ENCODE results near the gene ACBD6.

ACBD6 gene

GRCh38 chr1:180267211-180267561 lies 235.2 kb downstream of the ACBD6 start:
- DNase-seq, result no peak

DNA sequence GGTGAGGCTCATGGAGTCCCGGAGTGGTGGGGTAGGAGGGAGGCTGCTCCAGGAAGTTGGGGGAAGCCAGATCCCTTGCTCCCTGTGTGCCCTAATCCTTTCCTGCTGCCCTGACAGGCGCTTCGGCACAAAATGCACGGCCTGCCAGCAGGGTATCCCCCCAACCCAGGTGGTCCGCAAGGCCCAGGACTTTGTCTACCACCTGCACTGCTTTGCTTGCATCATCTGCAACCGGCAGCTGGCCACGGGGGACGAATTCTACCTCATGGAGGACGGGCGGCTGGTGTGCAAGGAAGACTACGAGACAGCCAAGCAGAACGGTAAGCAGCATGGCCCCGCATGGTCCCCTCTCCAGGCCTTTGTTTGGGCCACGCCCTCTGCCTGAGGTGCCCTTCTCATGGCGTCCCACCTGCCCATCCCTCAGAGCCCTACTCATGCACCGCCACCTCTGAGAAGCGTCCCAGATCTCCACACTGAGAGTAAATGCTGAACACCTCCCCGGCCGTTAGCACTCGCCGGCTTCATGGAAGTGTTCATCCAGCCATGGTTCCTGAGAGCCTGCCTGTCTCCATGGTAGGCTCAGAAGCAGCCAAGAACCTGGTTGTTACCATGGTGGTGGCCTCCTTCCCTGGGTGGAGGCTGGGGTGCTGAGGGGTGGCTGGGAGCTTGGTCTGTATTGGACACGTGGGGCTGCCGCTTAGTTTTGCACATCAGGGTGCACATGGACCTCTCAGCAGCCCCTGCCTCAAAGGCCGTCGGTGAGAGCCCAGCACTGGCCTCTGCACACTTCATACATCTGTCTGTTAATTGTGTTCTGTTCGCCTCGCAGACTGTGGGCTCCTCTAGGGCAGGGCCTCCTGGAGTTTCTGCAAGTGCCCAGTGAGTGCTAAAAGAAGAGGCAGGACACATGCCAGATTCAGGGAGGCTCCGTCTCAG lies 235.8 kb downstream of the ACBD6 start:
- DNase-seq, result no peak

DNA sequence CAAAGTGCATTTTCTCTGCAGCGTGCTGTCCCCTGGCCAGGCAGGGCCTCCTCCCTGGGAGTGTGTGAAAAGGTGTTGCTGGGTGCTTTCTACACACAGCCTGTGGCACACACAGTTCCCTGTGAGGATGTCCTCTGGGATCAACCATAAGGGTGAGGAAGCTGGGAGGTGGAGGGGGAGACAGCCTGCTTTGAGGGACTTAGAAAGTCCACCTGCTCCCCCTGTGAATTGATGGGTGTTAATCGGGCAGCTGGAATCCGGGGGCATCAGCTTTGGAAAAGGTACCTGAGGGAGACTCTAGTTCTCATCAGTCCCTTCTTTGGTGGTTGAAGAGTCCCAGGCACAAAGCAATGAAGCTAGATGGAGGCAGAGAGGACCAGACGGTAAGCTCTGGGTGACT lies 236.5 kb downstream of the ACBD6 start:
- DNase-seq, result no peak

DNA sequence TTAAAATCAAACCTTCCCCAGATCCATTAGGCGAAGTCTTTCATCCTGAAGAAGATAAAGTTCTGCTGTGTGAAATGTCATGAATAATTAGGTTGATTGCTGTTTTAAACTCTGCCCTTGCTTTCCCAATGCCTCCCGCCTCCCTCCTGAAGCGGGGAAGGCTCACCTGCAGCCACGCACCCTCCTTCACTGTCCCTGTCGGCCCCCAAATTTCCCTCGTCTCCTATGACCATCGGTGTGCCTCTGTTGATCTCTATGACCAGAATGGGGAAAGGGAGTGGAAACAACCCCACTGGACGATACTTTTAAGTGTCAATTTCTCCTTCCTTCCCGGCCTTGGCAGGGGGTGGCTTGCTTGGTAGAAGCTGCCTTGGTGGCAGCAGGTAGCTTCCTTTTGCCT lies 237.2 kb downstream of the ACBD6 start:
- DNase-seq, result no peak

DNA sequence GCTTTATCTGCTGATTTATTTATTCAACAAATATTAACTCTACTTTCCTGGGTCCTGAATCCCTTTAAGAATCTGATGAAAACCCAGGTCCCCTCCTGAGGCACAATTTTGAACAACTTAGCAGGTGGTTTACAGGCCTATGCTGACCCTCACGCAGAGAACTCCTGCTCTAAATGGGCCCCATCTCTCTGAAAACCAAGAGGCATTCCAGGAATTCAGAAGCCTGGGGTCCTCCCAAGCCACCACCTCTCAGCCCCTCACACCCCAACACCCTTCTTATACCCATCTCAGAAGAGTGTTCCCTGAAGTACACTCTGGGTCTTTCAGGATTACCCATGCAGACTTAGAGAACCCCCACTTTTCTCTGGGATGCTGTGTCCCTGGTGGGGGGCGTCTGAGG lies 237.8 kb downstream of the ACBD6 start:
- no peak for DNase-seq

DNA sequence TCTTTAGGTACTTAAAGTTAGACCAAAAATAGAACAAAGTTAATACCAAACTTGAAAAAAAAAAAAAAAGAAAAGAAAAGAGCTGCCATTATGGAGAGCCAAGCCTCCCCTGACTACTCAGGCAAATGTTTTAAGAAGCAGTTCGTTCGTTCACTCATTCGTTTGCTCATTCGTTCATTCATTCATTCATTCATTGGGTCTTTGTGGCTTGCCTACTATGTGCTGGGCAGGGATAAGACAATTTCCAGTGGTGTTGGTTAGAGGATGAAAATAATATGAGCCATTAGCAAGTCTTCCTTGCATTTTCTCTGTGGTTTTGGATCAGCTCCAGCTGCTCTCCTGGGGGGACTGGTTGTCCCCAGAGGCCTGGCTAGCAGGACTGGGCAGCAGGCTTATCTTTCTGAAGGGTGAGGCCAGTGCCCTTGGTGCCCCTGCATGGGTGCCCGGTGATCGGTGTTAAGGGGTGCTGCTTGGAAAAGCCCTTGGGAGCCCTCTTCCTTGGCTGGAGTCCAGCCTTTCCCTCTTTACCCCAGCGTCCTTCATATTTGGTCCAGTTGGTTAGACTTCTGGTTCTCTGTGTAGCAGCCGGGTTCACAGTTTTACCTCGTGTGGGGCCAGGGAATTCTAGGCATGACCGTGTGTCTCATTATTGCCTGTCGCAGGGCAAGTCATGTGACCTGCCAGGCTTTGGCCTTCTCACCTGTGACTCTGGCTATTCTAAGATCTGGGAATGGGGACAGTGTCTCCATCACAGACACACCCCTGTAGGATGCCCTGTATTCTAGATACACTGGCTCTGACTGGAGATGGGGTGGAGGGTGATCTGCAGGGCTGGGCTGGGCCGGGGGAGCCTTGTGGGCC lies 239.5 kb downstream of the ACBD6 start:
- DNase-seq, result no peak

GRCh38 chr1:180261524-180262155 lies 240.7 kb downstream of the ACBD6 start:
- no peak for DNase-seq

DNA sequence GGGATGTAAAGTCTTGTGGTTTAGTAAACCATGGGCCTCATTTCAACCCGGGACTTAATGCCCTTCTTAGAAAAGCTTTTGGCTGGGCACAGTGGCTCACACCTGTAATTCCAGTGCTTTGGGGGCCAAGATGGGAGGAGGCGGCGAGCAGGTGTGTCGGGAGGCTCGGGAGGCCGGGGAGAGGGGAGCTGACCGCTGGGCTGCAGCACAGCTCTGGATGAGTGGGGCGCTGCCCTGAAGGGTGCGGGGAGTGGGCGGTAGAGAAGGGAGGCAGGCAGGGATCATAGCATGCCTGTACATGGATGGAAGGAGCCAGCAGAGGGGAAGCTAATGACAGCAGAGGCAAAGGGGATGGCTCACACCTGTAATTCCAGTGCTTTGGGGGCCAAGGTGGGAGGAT lies 241.3 kb downstream of the ACBD6 start:
- no peak for DNase-seq

- no peak for DNase-seq
Measured at GRCh38 chr1:180260541-180260940, 241.8 kb downstream of the ACBD6 start.

- DNase-seq, result no peak
Measured at GRCh38 chr1:180259431-180260338, 242.7 kb downstream of the ACBD6 start.

DNA sequence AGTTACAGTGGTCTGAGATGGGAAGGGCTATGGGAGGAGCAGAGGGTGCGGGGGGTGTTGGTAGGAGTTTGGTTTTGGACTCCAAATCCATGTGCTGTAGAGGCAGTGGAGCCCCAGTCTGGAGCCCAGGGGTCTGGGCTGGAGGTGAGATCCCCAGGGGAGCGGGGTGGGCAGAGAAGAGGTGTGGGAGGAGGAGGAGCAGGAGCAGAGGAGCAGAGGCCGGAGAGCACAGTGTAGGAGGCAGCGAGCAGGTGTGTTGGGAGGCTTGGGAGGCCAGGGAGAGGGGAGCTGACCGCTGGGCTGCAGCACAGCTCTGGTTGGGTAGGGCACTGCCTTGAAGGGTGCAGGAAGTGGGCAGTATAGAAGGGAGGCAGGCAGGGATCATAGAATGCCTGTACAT lies 243.4 kb downstream of the ACBD6 start:
- no peak for DNase-seq

DNA sequence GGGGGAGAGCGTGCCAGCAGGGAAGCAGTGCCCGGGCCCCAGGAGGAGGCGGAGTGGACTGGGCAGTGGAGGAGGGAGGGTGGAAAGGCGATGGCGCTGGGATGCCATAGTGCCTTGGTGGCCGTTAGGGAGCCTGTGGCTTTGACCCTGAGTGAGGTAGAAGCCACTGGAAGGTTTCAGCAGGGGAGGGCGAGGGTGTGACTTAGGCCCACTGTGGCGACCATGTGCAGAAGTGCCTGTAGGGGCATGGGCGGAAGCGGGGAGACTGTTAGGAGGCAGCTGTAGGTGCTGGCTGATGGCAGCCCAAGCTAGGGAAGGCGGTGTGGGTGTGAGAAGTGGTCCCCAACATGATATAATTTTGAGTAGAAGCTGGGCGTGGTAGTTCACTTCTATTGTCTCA lies 244.1 kb downstream of the ACBD6 start:
- no peak for DNase-seq

DNA sequence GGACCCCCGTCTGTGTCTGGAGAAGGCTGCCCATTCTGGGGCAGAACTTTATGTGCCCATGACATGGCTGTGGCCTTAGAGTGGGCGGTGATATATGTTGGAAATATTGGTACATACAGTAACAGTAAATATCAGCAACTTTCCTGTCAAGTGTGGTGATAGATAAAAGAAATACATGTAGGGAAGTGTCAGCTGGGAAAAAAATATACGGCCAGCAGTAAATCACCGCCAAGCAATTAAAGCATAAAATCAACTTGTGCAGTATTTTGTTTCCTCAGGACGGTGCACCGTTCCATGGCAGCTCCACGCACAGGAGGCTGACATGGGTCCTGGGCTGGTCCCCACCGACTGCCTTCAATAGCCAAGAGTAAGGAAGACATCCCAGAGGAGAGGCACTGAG lies 244.9 kb downstream of the ACBD6 start:
- DNase-seq, result no peak

DNA sequence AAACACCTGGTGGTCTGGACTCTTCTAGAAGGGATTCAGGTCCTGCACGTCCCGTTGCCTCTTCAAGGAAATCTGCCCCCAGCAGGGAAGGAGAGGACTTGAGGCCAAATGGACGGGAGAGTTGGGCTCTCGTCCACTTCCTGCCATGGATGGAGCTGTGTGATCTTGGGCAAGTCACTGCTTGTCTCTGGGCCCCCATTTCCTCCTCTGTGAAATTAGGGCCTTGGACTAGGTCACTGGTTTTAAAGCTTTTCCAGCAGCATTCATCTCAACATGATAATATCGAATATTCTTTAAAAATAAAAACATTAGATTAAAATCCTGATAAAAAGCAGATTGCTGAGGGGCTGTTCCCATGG lies 245.4 kb downstream of the ACBD6 start:
- no peak for DNase-seq

DNA sequence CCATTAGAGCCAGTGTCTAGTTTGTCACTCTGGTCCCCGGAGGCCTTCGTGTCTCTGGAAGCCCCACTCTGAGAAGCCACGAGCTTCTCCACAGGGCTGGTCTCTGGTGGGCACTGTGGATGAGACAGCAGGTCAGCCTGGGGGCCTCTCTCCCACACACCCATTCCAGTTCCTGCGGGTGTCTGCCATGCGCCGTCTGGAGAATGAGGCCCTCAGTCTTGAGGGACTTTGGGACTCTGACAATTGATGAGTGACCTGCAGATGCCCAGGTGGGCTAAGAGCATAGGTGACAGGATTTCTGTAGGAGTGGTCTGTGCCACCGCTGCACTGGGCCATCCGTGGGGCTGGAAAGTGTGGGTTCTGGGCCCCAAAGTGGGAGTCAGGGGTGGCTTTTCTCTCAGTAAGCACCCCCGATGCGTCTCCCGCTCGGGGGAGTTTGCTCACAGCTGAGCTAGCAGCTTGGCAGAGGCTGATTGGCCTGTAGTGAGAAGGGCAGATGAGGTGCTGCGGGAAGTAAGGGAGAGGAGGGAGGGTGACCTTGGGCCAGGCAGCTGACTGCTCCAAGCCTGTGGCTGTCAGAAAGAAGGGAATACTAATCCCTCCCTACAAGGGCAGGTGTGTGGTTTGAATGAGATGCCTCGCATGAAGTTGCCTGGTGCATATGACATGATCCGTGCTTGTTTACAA lies 245.9 kb downstream of the ACBD6 start:
- no peak for DNase-seq

DNA sequence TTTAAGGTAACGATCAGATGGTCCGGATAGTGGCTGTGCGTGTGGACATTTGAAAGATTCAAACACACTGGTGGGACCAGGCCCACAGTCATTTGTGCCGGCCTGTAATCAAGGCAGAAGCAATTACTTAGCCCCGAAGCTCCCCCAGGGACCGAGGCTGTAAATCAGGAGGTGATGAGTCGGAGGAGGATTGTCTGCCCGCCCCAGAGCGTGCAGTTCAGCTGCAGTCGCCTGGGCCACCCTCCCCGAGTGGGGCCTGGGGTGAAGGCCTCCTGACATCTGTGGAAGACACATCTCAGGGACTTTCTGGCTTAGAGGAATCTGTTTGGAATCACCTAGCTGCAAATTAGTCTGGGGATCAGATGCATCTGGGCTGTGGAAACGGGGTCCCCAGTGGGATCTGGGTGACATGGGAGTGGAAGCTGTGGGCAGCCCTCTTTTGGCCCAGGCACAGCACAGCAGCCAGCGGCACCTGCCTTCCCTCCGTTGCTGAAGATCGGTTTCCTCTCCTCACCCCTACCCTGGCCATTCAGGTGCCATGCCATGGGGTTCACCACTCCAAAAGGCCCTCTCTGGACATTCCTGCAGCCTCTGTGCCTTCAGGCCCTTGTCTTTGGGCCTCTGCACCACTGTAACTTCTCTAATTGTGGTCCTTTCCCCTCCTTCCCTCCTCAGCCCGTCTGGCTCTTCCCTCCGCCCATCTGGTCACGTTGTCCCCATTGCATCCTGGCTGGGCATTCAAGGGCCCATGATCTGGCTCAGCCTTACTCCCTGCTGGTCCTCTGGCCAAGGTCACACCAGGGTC lies 246.6 kb downstream of the ACBD6 start:
- DNase-seq, result no peak

- DNase-seq, result no peak
Measured at GRCh38 chr1:180254854-180255253, 247.5 kb downstream of the ACBD6 start.

- DNase-seq, result no peak
Measured at GRCh38 chr1:180254496-180254819, 247.9 kb downstream of the ACBD6 start.

DNA sequence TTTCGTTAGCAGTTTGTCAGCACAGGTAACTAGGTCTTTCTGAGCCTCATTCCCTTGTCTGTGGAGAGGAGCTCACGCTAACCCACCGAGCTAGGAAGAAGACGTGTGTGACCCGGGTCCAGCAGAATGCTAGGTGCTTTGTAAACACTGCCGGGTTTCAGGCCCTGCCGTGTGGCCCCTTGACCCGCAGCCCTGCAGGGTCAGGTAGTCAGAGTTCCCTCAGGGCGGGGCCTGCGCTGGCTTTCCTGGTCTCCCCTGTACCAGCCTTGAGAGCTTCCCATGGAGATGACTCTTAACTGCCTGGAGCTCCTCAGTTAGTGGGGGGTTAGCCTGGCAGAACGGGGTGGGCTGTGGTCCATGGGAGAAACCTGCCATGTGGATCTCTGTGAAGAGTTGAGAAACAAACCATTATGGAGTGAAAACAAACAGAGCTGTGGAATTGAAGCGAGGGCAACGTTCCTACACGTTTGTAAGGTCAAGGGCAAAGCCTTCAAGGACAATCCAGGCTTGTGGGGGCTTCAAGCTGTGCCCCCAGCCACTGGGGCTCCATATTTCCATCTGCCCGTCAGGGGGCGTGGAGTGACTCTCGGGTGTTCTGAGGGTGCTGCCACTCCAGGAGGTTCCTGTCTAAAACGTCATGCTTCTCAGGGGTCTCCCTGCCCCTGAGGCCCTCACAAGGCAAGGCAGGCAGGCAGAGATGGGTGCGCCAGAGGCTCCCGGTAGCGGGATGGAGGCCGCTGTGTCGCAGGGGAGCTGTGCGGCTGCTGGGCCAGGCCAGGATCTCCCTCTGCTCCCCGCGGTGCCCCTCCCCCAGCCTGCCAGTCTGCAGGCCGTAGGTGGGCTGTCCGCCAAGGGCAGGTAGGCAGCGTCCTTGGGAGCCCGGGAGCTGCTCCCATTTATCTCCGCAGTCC lies 248.5 kb downstream of the ACBD6 start:
- DNase-seq, result no peak

All from activated CD4-positive, alpha-beta T cell treated with anti-CD3 and anti-CD28 coated beads for 48 hours (primary cell).